AG08395 (cell line): ENCODE data around the gene GGA3.
"Not testable (repeated sequence)": the region's sequence is repeated elsewhere in the genome, so short reads cannot be mapped to it uniquely, and the experiment has no call there.

Source experiments
- DNase-seq: peaks from one replicate; pipeline ENCODE4 v3.0.0; 2012; ENCODE audit warnings: mixed read lengths, low spot score

The GGA3 gene

GRCh38 chr17:75271955-75272847 is 10.8 kb upstream of the GGA3 start:
- DNase-seq = peak; percentile 84

GRCh38 chr17:75271233-75271954 is 10.0 kb upstream of the GGA3 start:
- peak; percentile 92 for DNase-seq

- no peak for DNase-seq
Measured at GRCh38 chr17:75270966-75271232, 9.5 kb upstream of the GGA3 start, which contains the start of gene MIF4GD. MIF4GD (minus strand) TSS chr17:75271231; CDS start chr17:75270195, 1,036 bp downstream.

GRCh38 chr17:75270218-75270965 is 9.0 kb upstream of the GGA3 start:
- peak; percentile 68 for DNase-seq

- no peak for DNase-seq
Measured at GRCh38 chr17:75269844-75270217, 8.4 kb upstream of the GGA3 start.

GRCh38 chr17:75267411-75268232 is 6.2 kb upstream of the GGA3 start:
- no peak for DNase-seq

- no peak for DNase-seq
Measured at GRCh38 chr17:75267153-75267410, 5.7 kb upstream of the GGA3 start.

- no peak for DNase-seq
Measured at GRCh38 chr17:75266316-75267152, 5.1 kb upstream of the GGA3 start.

- DNase-seq = no peak
Measured at GRCh38 chr17:75265614-75266315, 4.4 kb upstream of the GGA3 start.

GRCh38 chr17:75263055-75263454 is 1.6 kb upstream of the GGA3 start:
- DNase-seq = no peak

- peak; percentile 31 for DNase-seq
Measured at GRCh38 chr17:75262112-75262606, 753 bp upstream of the GGA3 start.

GRCh38 chr17:75260641-75261335 is 618 bp downstream of the GGA3 start:
- no peak for DNase-seq

GRCh38 chr17:75257228-75257627 is 4.2 kb downstream of the GGA3 start:
- not testable (repeated sequence) for DNase-seq

- DNase-seq = not testable (repeated sequence)
Measured at GRCh38 chr17:75255954-75256698, 5.3 kb downstream of the GGA3 start.

GRCh38 chr17:75252039-75252816 is 9.2 kb downstream of the GGA3 start:
- no peak for DNase-seq

- DNase-seq = peak; percentile 78
Measured at GRCh38 chr17:75250009-75250471, 11.4 kb downstream of the GGA3 start.

GRCh38 chr17:75249564-75249963 is 11.8 kb downstream of the GGA3 start:
- no peak for DNase-seq

GRCh38 chr17:75246404-75246803 is 15.0 kb downstream of the GGA3 start:
- DNase-seq = no peak
